NB4 (cell line): ENCODE measurements around the gene CFAP100.

Source experiments
- DNase-seq: peaks from one replicate; pipeline ENCODE4 v3.0.0; 2010; ENCODE audit warnings: low read depth
- H3K4me3 ChIP-seq: one replicate; pipeline ENCODE4 v1.5.1; 2011; ENCODE audit warnings: mild to moderate bottlenecking, low read depth, low read length, moderate library complexity
- MYC ChIP-seq: IDR thresholded peaks from 2 replicates; pipeline ENCODE4 v1.6.1; 2011; ENCODE audit warnings: low read depth, low read length
- POLR2A ChIP-seq: IDR thresholded peaks from 2 replicates; pipeline ENCODE4 v1.6.1; 2011; ENCODE audit warnings: mild to moderate bottlenecking; ENCODE audit not compliant: insufficient read length; ENCODE audit errors: extremely low read depth
- TF ChIP-seq, protein P1 (sequence below): IDR thresholded peaks from one replicate; pipeline ENCODE4 v1.5.1; 2012; ENCODE audit warnings: low read depth, low read length
- TF ChIP-seq, protein P2 (sequence below): IDR thresholded peaks from 2 replicates; pipeline ENCODE4 v1.6.1; 2011; ENCODE audit warnings: low read depth, low read length

Gene CFAP100

GRCh38 chr3:126465928-126466544, 71.3 kb downstream of the CFAP100 start:
- H3K4me3 ChIP-seq, result no peak overlapping the region
- TF ChIP-seq, protein P1, sequence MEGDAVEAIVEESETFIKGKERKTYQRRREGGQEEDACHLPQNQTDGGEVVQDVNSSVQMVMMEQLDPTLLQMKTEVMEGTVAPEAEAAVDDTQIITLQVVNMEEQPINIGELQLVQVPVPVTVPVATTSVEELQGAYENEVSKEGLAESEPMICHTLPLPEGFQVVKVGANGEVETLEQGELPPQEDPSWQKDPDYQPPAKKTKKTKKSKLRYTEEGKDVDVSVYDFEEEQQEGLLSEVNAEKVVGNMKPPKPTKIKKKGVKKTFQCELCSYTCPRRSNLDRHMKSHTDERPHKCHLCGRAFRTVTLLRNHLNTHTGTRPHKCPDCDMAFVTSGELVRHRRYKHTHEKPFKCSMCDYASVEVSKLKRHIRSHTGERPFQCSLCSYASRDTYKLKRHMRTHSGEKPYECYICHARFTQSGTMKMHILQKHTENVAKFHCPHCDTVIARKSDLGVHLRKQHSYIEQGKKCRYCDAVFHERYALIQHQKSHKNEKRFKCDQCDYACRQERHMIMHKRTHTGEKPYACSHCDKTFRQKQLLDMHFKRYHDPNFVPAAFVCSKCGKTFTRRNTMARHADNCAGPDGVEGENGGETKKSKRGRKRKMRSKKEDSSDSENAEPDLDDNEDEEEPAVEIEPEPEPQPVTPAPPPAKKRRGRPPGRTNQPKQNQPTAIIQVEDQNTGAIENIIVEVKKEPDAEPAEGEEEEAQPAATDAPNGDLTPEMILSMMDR, result no peak
- TF ChIP-seq MYC, result no peak
- DNase-seq, result no peak

- TF ChIP-seq POLR2A (no peak), MYC (no peak)
- TF ChIP-seq, protein P1, result no peak
- TF ChIP-seq, protein P2, sequence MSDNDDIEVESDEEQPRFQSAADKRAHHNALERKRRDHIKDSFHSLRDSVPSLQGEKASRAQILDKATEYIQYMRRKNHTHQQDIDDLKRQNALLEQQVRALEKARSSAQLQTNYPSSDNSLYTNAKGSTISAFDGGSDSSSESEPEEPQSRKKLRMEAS, result no peak
- no peak for DNase-seq
- H3K4me3 ChIP-seq, result no peak overlapping the region
Observed at GRCh38 chr3:126466886-126467610, 72.3 kb downstream of the CFAP100 start.

- TF ChIP-seq, protein P1, result no peak
- TF ChIP-seq MYC (no peak), POLR2A (no peak)
- TF ChIP-seq, protein P2, result no peak
- no peak for DNase-seq
- H3K4me3 ChIP-seq, result no peak overlapping the region
Observed at GRCh38 chr3:126467611-126467955, 72.9 kb downstream of the CFAP100 start.

DNA sequence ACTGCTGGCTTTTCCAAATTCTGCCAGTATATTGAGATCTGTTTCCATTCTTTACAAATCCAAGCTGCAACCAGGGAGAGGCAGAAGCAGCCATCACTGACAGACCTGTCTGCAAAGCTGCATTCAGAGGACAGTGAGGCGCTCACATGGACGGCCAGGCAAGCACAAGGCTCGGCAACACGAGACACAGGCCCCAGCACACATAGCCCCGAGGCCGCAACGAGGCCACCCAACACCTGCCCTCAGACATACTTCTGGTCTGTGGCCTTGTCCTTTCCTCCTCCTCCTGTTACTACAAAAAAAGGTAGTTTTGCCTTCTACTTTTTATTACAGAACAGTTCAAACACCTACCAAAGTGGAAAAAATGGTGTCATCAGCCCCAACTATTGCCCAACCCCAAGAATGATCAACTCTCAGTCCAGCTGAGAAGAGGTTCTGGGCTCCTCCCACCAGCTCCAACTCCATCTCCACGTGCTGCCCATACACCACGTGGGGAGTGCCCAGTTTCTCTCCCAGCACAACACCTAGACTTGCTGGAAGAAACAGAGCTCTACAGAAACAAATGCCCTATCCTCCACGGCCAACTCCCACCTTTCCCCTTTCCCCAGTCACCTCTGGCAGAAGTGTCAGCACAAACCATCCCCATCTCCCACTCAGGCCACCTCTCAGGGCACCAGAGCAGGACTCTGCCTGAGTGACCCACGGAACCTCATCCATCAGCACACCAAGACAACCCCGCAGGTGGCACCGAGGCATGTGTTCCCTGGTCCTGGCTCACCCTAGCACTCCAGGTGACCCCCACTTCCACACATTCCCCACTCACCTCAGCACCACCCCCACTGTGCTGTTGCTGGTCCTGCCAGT, 73.6 kb downstream of the CFAP100 start:
- no peak overlapping the region for H3K4me3 ChIP-seq
- no peak for TF ChIP-seq POLR2A
- TF ChIP-seq MYC, result no peak
- TF ChIP-seq, protein P2, result no peak
- TF ChIP-seq, protein P1, result no peak
- peak; percentile 58 for DNase-seq

DNA sequence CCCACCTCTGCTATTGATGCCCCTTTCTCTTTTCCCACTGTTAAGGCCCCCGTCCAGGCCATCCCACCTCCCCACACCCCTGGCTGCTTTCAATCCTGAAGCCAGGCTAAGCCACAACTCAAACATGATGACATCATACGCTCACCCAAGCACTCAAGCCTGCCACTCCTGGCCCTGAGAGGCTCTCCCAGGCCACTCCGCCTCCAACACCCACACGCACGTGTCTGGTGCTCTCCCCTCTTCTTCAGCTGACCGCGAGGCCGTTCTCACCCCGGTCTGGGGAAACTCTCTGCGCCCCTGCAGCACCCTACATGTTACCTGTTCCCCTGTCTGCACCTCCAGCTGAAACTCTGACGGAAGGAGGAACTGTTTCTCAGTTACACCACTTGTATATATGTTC, 74.8 kb downstream of the CFAP100 start:
- TF ChIP-seq, protein P2, result no peak
- TF ChIP-seq POLR2A (no peak), MYC (no peak)
- TF ChIP-seq, protein P1, result no peak
- DNase-seq, result no peak
- H3K4me3 ChIP-seq, result no peak overlapping the region
